Smooth muscle cell (in vitro differentiated cells): ENCODE results near the gene MB21D2. TPM values are rescaled to one million over a fixed set of nuclear protein-coding genes. Genes with fewer than 3 reads are reported as not detected.

ENCODE experiments used
- DNase-seq: peaks from one replicate; lab custom pipeline; 2025; ENCODE audit not compliant: unreplicated experiment; lab: John Stamatoyannopoulos, UW
- H2AFZ ChIP-seq: fragments of 200-600 bp; sonication (generic); 2 replicates; pipeline ENCODE4 v1.6.0; 2016; ENCODE audit warnings: antibody characterized with exemption, low read depth, mild to moderate bottlenecking
- H3F3A ChIP-seq: fragments of 200-600 bp; sonication (generic); 2 replicates; pipeline ENCODE4 v1.6.0; 2017; ENCODE audit warnings: antibody characterized with exemption, low read depth
- H3K27ac ChIP-seq: fragments of 200-600 bp; sonication (generic); 2 replicates; pipeline ENCODE4 v1.5.1; 2016; ENCODE audit warnings: low read depth, mild to moderate bottlenecking
- H3K27me3 ChIP-seq: fragments of 200-600 bp; sonication (generic); 2 replicates; pipeline ENCODE4 v1.6.1; 2016; ENCODE audit warnings: low read depth, mild to moderate bottlenecking
- H3K36me3 ChIP-seq: fragments of 200-600 bp; sonication (generic); 2 replicates; pipeline ENCODE4 v1.5.1; 2016; ENCODE audit warnings: low read depth
- H3K4me1 ChIP-seq: fragments of 200-600 bp; sonication (generic); 2 replicates; pipeline ENCODE4 v1.5.1; 2016; ENCODE audit warnings: low read depth
- H3K4me2 ChIP-seq: fragments of 200-600 bp; sonication (generic); 2 replicates; pipeline ENCODE4 v1.6.0; 2016; ENCODE audit warnings: mild to moderate bottlenecking
- H3K4me3 ChIP-seq: fragments of 200-600 bp; sonication (generic); 2 replicates; pipeline ENCODE4 v1.5.1; 2016; ENCODE audit warnings: mild to moderate bottlenecking
- H3K79me2 ChIP-seq: fragments of 200-600 bp; sonication (generic); 2 replicates; pipeline ENCODE4 v1.6.0; 2016; ENCODE audit warnings: low read depth, mild to moderate bottlenecking
- H3K9ac ChIP-seq: fragments of 200-600 bp; sonication (generic); 2 replicates; pipeline ENCODE4 v1.6.0; 2016; ENCODE audit warnings: low read depth
- H3K9me3 ChIP-seq: fragments of 200-600 bp; sonication (generic); replicated peaks from 2 replicates; pipeline ENCODE4 v1.5.1; 2016; ENCODE audit warnings: low read depth
- H4K20me1 ChIP-seq: fragments of 200-600 bp; sonication (generic); 2 replicates; pipeline ENCODE4 v1.6.0; 2016; ENCODE audit warnings: low read depth
- WGBS: methylation state at CpG from one replicate; pipeline ENCODE4 v1.1.7; 2016; ENCODE audit warnings: low lambda C conversion rate; 5-methylcytosine and 5-hydroxymethylcytosine counted together
- polyA plus RNA-seq: library from polyadenylated mRNA; unstranded; fragments of >200 nt; fragmentation: Nextera tagmentation; extraction: Ambion mirVana; gene quantifications from 2 replicates; pipeline ENCODE4 v1.2.1, GENCODE V29; 2016
- total RNA-seq: library from RNA; depleted of rRNA; stranded (reverse); fragments of >200 nt; gene quantifications from 2 replicates; pipeline ENCODE4 v1.2.3, GENCODE V29; 2014
- TF ChIP-seq, protein P1 (sequence below): fragments of 200-600 bp; sonication (generic); IDR thresholded peaks from 2 replicates; pipeline ENCODE4 v1.5.1; 2017; ENCODE audit warnings: borderline replicate concordance, mild to moderate bottlenecking, antibody characterized with exemption; ENCODE audit not compliant: insufficient read depth, poor library complexity, severe bottlenecking

The MB21D2 gene
- total and polyA plus RNA-seq, 2 experiments from 2014 or later, result 5.2 to 17.1 TPM

GRCh38 chr3:192892981-192893700, 24.5 kb downstream of the MB21D2 start:
- H3K27ac ChIP-seq, result peak overlapping the region; percentile 81
- H3K4me3 ChIP-seq, result no peak overlapping the region
- H3K4me1 ChIP-seq, result peaks cover 26% of the 10 kb centered on the region
- WGBS, result 30% methylated on average over 13 of the region's 13 CpGs
- TF ChIP-seq, protein P1, sequence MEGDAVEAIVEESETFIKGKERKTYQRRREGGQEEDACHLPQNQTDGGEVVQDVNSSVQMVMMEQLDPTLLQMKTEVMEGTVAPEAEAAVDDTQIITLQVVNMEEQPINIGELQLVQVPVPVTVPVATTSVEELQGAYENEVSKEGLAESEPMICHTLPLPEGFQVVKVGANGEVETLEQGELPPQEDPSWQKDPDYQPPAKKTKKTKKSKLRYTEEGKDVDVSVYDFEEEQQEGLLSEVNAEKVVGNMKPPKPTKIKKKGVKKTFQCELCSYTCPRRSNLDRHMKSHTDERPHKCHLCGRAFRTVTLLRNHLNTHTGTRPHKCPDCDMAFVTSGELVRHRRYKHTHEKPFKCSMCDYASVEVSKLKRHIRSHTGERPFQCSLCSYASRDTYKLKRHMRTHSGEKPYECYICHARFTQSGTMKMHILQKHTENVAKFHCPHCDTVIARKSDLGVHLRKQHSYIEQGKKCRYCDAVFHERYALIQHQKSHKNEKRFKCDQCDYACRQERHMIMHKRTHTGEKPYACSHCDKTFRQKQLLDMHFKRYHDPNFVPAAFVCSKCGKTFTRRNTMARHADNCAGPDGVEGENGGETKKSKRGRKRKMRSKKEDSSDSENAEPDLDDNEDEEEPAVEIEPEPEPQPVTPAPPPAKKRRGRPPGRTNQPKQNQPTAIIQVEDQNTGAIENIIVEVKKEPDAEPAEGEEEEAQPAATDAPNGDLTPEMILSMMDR, result no peak
- no peaks in the 10 kb centered on the region for H3K27me3 ChIP-seq
- peaks cover 5% of the 10 kb centered on the region for H3F3A ChIP-seq
- no peaks in the 10 kb centered on the region for H3K36me3 ChIP-seq
- peak overlapping the region; percentile 71 for H3K4me2 ChIP-seq
- peaks cover 71% of the 10 kb centered on the region for H3K79me2 ChIP-seq
- DNase-seq, result no peak
- no peaks in the 10 kb centered on the region for H3K9me3 ChIP-seq
- H4K20me1 ChIP-seq, result peaks cover 18% of the 10 kb centered on the region
- peak overlapping the region; percentile 69 for H3K9ac ChIP-seq
- H2AFZ ChIP-seq, result no peak overlapping the region

DNA sequence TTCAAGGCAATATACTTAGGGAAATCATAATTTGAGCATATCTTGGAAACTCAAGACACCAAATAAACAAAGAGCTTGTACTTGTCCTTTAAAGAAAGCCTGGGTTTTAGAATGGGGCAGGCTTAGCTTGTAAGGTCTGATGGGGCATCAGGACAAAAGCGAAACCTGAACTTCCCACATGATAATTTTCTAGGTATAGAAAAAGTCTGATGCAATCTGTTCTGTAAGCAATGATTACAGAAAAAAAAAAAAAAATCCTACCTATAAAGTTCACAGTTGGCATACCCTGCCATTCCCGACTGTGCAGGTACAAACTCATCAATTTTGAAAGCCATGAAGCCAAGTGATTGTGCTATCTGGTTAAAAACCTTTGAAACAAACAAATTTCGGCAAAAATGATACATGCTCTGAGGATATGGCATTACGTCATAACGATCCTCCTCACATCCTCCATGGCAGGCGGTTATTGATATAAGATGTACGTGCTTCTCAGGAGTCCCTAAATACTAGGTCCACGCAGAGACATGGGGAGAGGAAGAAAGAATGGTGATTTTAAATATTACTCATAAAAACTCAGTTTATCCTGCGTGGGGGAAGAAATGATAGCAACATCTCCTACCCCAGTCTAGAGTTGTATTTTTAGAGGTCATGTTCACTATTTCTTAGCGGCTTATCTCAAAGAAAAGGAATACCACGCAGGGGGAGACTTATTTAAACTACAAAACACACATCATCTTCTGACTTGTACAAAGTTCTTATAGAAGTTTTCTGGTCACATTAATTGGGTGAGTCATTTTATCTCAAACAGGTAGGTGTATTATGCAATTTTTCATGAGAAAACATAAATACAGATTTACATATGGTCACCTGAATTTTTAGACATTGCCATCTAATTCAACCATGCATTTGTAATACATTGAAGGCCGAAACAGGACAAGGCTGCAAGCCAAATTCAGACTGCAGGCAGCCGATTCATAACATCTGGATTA, 27.0 kb downstream of the MB21D2 start:
- DNase-seq, result no peak
- Histone ChIP-seq H3K79me2 (peaks cover 63% of the 10 kb centered on the region), H3K4me1 (peaks cover 26% of the 10 kb centered on the region), H3K9ac (peak overlapping the region; percentile 46), H2AFZ (no peak overlapping the region), H3F3A (peaks cover 5% of the 10 kb centered on the region), H3K4me2 (peak overlapping the region; percentile 81), H3K27ac (peak overlapping the region; percentile 97), H3K27me3 (no peaks in the 10 kb centered on the region), H3K4me3 (no peak overlapping the region), H3K9me3 (no peaks in the 10 kb centered on the region), H3K36me3 (no peaks in the 10 kb centered on the region), H4K20me1 (peaks cover 4% of the 10 kb centered on the region)
- TF ChIP-seq, protein P1, result no peak
- WGBS, result 94% methylated on average over 13 of the region's 13 CpGs

GRCh38 chr3:192889679-192890078, 28.0 kb downstream of the MB21D2 start:
- TF ChIP-seq, protein P1, result no peak
- H2AFZ ChIP-seq, result no peak overlapping the region
- 36% methylated on average over 3 of the region's 3 CpGs for WGBS
- H3F3A ChIP-seq, result peaks cover 5% of the 10 kb centered on the region
- H3K79me2 ChIP-seq, result peaks cover 65% of the 10 kb centered on the region
- DNase-seq, result no peak
- peak overlapping the region; percentile 46 for H3K9ac ChIP-seq
- H3K4me3 ChIP-seq, result no peak overlapping the region
- no peaks in the 10 kb centered on the region for H3K27me3 ChIP-seq
- H3K4me2 ChIP-seq, result peak overlapping the region; percentile 81
- H3K27ac ChIP-seq, result peak overlapping the region; percentile 97
- H4K20me1 ChIP-seq, result no peaks in the 10 kb centered on the region
- H3K9me3 ChIP-seq, result no peaks in the 10 kb centered on the region
- no peaks in the 10 kb centered on the region for H3K36me3 ChIP-seq
- peaks cover 26% of the 10 kb centered on the region for H3K4me1 ChIP-seq
